ENCODE data around the gene EGLN1. TPM values are rescaled to one million over a fixed set of nuclear protein-coding genes. Genes with fewer than 3 reads are reported as not detected.

The EGLN1 gene
- total RNA-seq, 1 experiment from 2014 or later, result 27.1 TPM

DNA sequence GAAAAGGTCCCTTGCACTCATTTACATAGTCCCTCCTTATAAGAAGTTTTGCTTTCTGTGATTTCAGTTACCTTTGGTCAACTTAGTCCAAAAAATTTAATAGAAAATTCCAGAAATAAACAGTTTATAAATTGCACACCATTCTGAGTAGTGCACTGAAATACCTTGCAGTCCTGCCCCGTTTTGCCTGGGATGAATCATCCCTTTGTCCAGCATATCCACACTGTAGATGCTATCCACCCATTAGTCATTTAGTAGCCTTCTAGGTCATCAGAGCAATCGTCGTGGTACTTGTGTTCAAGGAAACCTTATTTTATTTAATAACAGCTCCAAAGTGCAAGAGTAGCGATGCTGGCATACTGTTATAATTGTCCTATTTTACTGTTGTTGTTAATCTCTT is 46.0 kb downstream of the EGLN1 start:
- Histone ChIP-seq H3K4me3 (replicated peaks in 1 of 2; ENCODE audit: low read depth in 1 of 2, low read length in 2 of 2) (no peak overlapping the region), H3K27me3 (ENCODE audit: insufficient read depth, low read length) (no peaks in the 10 kb centered on the region), H3K27ac (ENCODE audit: low read depth, low read length) (no peak overlapping the region), H2AFZ (ENCODE audit: low read depth, low read length, poor library complexity, severe bottlenecking) (no peak overlapping the region), H3K9ac (ENCODE audit: low read length) (no peak overlapping the region), H3K4me1 (ENCODE audit: control insufficient read depth in 1 of 2, insufficient read depth in 2 of 2, low read length in 2 of 2) (no peaks in the 10 kb centered on the region), H4K20me1 (ENCODE audit: insufficient read depth) (peaks cover 12% of the 10 kb centered on the region; the same call in 1 of the 2 replicates), H3K36me3 (ENCODE audit: control insufficient read depth in 1 of 2, insufficient read depth in 2 of 2, low read length in 2 of 2) (0 out of 4 replicates have a peak, but pooled peaks cover 0 to 3% of the 10 kb centered on the region in 2 experiments), H3K9me3 (ENCODE audit: control insufficient read depth in 1 of 2, insufficient read depth in 1 of 2, low read depth in 1 of 2, low read length in 2 of 2) (no peaks in the 10 kb centered on the region), H3K79me2 (ENCODE audit: insufficient read depth, low read length) (peaks cover 96% of the 10 kb centered on the region), H3K4me2 (ENCODE audit: low read length) (no peak overlapping the region), H3K9me2 (ENCODE audit: insufficient read depth) (no peaks in the 10 kb centered on the region)
- intact Hi-C loops (cut with micrococcal nuclease), result no loop called here
- CTCF ChIA-PET, result no interaction called here
- no peak for DNase-seq (ENCODE audit: low read depth, low spot score)
- no peak for TF ChIP-seq POLR2AphosphoS5 (IDR thresholded peaks at IDR 0.05; ENCODE audit: low read depth, low read length)
- TF ChIP-seq, protein P1, sequence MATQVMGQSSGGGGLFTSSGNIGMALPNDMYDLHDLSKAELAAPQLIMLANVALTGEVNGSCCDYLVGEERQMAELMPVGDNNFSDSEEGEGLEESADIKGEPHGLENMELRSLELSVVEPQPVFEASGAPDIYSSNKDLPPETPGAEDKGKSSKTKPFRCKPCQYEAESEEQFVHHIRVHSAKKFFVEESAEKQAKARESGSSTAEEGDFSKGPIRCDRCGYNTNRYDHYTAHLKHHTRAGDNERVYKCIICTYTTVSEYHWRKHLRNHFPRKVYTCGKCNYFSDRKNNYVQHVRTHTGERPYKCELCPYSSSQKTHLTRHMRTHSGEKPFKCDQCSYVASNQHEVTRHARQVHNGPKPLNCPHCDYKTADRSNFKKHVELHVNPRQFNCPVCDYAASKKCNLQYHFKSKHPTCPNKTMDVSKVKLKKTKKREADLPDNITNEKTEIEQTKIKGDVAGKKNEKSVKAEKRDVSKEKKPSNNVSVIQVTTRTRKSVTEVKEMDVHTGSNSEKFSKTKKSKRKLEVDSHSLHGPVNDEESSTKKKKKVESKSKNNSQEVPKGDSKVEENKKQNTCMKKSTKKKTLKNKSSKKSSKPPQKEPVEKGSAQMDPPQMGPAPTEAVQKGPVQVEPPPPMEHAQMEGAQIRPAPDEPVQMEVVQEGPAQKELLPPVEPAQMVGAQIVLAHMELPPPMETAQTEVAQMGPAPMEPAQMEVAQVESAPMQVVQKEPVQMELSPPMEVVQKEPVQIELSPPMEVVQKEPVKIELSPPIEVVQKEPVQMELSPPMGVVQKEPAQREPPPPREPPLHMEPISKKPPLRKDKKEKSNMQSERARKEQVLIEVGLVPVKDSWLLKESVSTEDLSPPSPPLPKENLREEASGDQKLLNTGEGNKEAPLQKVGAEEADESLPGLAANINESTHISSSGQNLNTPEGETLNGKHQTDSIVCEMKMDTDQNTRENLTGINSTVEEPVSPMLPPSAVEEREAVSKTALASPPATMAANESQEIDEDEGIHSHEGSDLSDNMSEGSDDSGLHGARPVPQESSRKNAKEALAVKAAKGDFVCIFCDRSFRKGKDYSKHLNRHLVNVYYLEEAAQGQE (IDR thresholded peaks at IDR 0.05; ENCODE audit: low read depth), result no peak
- no peak for TF ChIP-seq MAX (IDR thresholded peaks at IDR 0.05)
- no peak for TF ChIP-seq TCF7L2 (IDR thresholded peaks at IDR 0.05; ENCODE audit: borderline replicate concordance, extremely low read depth, insufficient read depth, insufficient read length)
- TF ChIP-seq EGR1 (IDR thresholded peaks at IDR 0.05; ENCODE audit: low read depth), result no peak
- no peak for TF ChIP-seq EZH2 (IDR thresholded peaks at IDR 0.05)
- TF ChIP-seq RAD21 (IDR thresholded peaks at IDR 0.05; ENCODE audit: low read depth), result no peak
- TF ChIP-seq ELF1 (IDR thresholded peaks at IDR 0.05; ENCODE audit: borderline replicate concordance, low read depth), result no peak
- no peak for ATAC-seq
- POLR2A ChIA-PET, result no interaction called here
- RAD21 ChIA-PET (ENCODE audit: low non-redundant PET in 1 of 2, low total read pairs in 2 of 2, uncharacterized antibody in 2 of 2, unreplicated experiment in 2 of 2), result no interaction called here
- BruUV-seq (replicated peaks), result no TSS peak

Measured in HCT116 (cell line).